ENCODE measurements around the gene TBC1D3I. TPM values are rescaled to one million over a fixed set of nuclear protein-coding genes. Genes with fewer than 3 reads are reported as not detected.
"Not testable (repeated sequence)": the region's sequence is repeated elsewhere in the genome, so short reads cannot be mapped to it uniquely, and the experiment has no call there.

Gene TBC1D3I
- total and polyA plus RNA-seq, 2 experiments from 2014 or later: 0.19 TPM; not detected in 1

GRCh38 chr17:36229644-36230043 is 34.7 kb downstream of the TBC1D3I start:
- WGBS (ENCODE audit: low lambda C conversion rate, missing lambda C conversion rate): 35% methylated on average over 5 of the region's 5 CpGs
- H3K9me3 ChIP-seq (ENCODE audit: low read depth); H3K79me2 ChIP-seq; H4K20me1 ChIP-seq (ENCODE audit: insufficient read depth, poor library complexity, severe bottlenecking); H3K4me1 ChIP-seq (ENCODE audit: insufficient read depth); H3K27me3 ChIP-seq; H3K9me2 ChIP-seq (replicated peaks; ENCODE audit: insufficient read depth); DNase-seq (ENCODE audit: low spot score); H2AFZ ChIP-seq; H3K4me3 ChIP-seq; H3K27ac ChIP-seq; H3K36me3 ChIP-seq (replicated peaks; ENCODE audit: insufficient read depth, low read depth); H3K4me2 ChIP-seq: not testable (repeated sequence)
- TF ChIP-seq, protein P1, sequence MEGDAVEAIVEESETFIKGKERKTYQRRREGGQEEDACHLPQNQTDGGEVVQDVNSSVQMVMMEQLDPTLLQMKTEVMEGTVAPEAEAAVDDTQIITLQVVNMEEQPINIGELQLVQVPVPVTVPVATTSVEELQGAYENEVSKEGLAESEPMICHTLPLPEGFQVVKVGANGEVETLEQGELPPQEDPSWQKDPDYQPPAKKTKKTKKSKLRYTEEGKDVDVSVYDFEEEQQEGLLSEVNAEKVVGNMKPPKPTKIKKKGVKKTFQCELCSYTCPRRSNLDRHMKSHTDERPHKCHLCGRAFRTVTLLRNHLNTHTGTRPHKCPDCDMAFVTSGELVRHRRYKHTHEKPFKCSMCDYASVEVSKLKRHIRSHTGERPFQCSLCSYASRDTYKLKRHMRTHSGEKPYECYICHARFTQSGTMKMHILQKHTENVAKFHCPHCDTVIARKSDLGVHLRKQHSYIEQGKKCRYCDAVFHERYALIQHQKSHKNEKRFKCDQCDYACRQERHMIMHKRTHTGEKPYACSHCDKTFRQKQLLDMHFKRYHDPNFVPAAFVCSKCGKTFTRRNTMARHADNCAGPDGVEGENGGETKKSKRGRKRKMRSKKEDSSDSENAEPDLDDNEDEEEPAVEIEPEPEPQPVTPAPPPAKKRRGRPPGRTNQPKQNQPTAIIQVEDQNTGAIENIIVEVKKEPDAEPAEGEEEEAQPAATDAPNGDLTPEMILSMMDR (IDR thresholded peaks at IDR 0.05; ENCODE audit: poor library complexity): peak; percentile 44

DNA sequence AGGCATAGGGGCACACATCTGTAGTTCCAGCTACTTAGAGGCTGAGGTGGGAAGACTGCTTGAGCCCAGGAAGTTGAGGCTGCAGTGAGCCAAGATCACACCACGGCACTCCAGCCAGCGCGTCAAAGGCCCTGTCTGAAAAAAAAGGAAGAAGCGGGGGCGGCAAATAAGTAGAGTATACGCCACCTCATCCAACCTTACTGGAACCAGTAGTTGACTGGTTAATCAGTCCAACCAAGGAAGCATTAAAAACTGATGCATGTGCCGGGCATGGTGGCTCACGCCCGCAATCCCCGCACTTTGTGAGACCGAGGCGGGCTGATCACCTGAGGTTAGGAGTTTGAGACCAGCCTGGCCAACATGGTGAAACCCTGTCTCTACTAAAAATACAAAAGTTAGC is 41.4 kb downstream of the TBC1D3I start:
- not testable (repeated sequence) for H3K36me3 ChIP-seq (replicated peaks; ENCODE audit: insufficient read depth, low read depth); H3K4me2 ChIP-seq; H3K9me2 ChIP-seq (replicated peaks; ENCODE audit: insufficient read depth); H3K79me2 ChIP-seq; H3K27me3 ChIP-seq; H3K4me1 ChIP-seq (ENCODE audit: insufficient read depth); H3K27ac ChIP-seq; DNase-seq (ENCODE audit: low spot score); H4K20me1 ChIP-seq (ENCODE audit: insufficient read depth, poor library complexity, severe bottlenecking); H3K9me3 ChIP-seq (ENCODE audit: low read depth); H2AFZ ChIP-seq; H3K4me3 ChIP-seq
- 97% methylated on average over 12 of the region's 12 CpGs for WGBS (ENCODE audit: low lambda C conversion rate, missing lambda C conversion rate)

- 83% methylated on average over 4 of the region's 4 CpGs for WGBS (ENCODE audit: low lambda C conversion rate, missing lambda C conversion rate)
- H3K9me2 ChIP-seq (replicated peaks; ENCODE audit: insufficient read depth); H3K4me3 ChIP-seq; H2AFZ ChIP-seq; H3K36me3 ChIP-seq (replicated peaks; ENCODE audit: insufficient read depth, low read depth); H3K9me3 ChIP-seq (ENCODE audit: low read depth); H3K79me2 ChIP-seq; DNase-seq (ENCODE audit: low spot score); H3K27ac ChIP-seq; H3K4me2 ChIP-seq; H3K4me1 ChIP-seq (ENCODE audit: insufficient read depth); H3K27me3 ChIP-seq; H4K20me1 ChIP-seq (ENCODE audit: insufficient read depth, poor library complexity, severe bottlenecking): not testable (repeated sequence)
These were observed 42.7 kb downstream of the TBC1D3I start for GRCh38 chr17:36221581-36222100.

DNA sequence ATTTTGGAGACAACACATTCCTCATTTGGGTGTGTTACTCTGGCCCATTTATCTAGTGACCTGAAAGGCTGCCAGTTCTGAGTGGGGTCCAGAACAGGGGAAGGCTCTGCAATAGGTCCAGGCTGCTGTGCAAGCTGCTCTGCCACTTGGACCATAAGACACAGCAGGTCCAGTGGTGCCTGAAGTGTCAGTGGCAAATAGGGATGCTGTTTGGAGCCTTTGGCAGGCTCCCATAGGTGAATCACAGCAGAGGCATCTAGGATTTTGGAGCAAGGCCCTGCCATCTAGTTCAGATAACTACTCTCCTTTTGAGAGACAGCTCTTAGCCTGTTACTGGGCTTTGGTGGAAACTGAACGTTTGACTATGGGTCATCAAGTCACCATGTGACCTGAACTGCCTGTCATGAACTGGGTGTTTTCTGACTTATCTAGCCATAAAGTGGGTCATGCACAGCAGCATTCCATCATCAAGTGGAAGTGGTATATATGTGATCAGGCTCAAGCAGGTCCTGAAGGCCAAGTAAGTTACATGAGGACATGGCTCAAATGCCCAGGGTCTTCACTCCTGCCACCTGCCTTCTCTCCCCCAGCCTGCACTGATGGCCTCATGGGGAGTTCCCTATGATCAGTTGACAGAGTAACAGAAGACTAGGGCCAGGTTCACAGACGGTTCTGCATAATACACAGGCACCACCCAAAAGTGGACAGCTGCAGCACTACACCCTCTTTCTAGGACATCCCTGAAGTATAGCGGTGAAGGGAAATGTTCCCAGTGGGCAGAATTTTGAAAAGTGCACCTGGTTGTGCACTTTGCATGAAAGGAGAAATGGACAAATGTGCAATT is 43.4 kb downstream of the TBC1D3I start:
- not testable (repeated sequence) for H3K4me2 ChIP-seq; H3K27ac ChIP-seq; H3K4me3 ChIP-seq; DNase-seq (ENCODE audit: low spot score); H3K79me2 ChIP-seq; H3K27me3 ChIP-seq; H3K9me3 ChIP-seq (ENCODE audit: low read depth); H3K9me2 ChIP-seq (replicated peaks; ENCODE audit: insufficient read depth); H3K4me1 ChIP-seq (ENCODE audit: insufficient read depth); H2AFZ ChIP-seq; H4K20me1 ChIP-seq (ENCODE audit: insufficient read depth, poor library complexity, severe bottlenecking); H3K36me3 ChIP-seq (replicated peaks; ENCODE audit: insufficient read depth, low read depth)
- WGBS (ENCODE audit: low lambda C conversion rate, missing lambda C conversion rate): 76% methylated on average over 3 of the region's 3 CpGs

- not testable (repeated sequence) for H3K36me3 ChIP-seq (replicated peaks; ENCODE audit: insufficient read depth, low read depth); H3K27ac ChIP-seq; H3K27me3 ChIP-seq; H3K4me1 ChIP-seq (ENCODE audit: insufficient read depth); H2AFZ ChIP-seq; DNase-seq (ENCODE audit: low spot score); H3K4me3 ChIP-seq; H3K4me2 ChIP-seq; H3K79me2 ChIP-seq; H3K9me3 ChIP-seq (ENCODE audit: low read depth); H3K9me2 ChIP-seq (replicated peaks; ENCODE audit: insufficient read depth); H4K20me1 ChIP-seq (ENCODE audit: insufficient read depth, poor library complexity, severe bottlenecking)
- WGBS (ENCODE audit: low lambda C conversion rate, missing lambda C conversion rate): 89% methylated on average over 1 of the region's 1 CpG
These were observed 44.8 kb downstream of the TBC1D3I start for GRCh38 chr17:36219556-36219955.

GRCh38 chr17:36215406-36216308 is 48.7 kb downstream of the TBC1D3I start:
- H3K4me1 ChIP-seq (ENCODE audit: insufficient read depth); H3K27ac ChIP-seq; DNase-seq (ENCODE audit: low spot score); H3K4me2 ChIP-seq; H3K4me3 ChIP-seq; H3K79me2 ChIP-seq; H3K9me2 ChIP-seq (replicated peaks; ENCODE audit: insufficient read depth); H3K9me3 ChIP-seq (ENCODE audit: low read depth); H3K36me3 ChIP-seq (replicated peaks; ENCODE audit: insufficient read depth, low read depth); H2AFZ ChIP-seq; H4K20me1 ChIP-seq (ENCODE audit: insufficient read depth, poor library complexity, severe bottlenecking): not testable (repeated sequence)
- peaks cover 15% of the 10 kb centered on the region for H3K27me3 ChIP-seq
- 89% methylated on average over 7 of the region's 7 CpGs for WGBS (ENCODE audit: low lambda C conversion rate, missing lambda C conversion rate)

Data from hepatocyte (in vitro differentiated cells).